Measurements from ENCODE around the gene MBOAT1. TPM values are rescaled to one million over a fixed set of nuclear protein-coding genes. Genes with fewer than 3 reads are reported as not detected.

Gene MBOAT1
- total RNA-seq, 1 experiment from 2014 or later = 9.9 TPM

- no peak for DNase-seq
- H2BK5ac ChIP-seq (ENCODE audit: insufficient read length, low read length) = no peak overlapping the region
- no peak overlapping the region for H2BK20ac ChIP-seq (ENCODE audit: low read depth, low read length, poor library complexity, severe bottlenecking)
- no peaks in the 10 kb centered on the region for H4K20me1 ChIP-seq (ENCODE audit: control insufficient read depth, insufficient read depth, insufficient read length)
- no peak overlapping the region for H3K9ac ChIP-seq (ENCODE audit: extremely low read depth, insufficient read length, low read length)
- Mint-ChIP-seq H3K4me1 (peaks cover 4 to 9% of the 10 kb centered on the region in 2 experiments; a peak in 3 of 4 replicates), H3K9me3 (peaks cover 0 to 3% of the 10 kb centered on the region in 2 experiments; a peak in 1 of 5 replicates), H3K36me3 (ENCODE audit: insufficient read depth in 1 of 3, low read depth in 3 of 3) (no peaks in the 10 kb centered on the region), H3K27ac (no peak overlapping the region), H3K27me3 (ENCODE audit: low read depth) (no peaks in the 10 kb centered on the region), H3K4me3 (no peak overlapping the region)
- no peak overlapping the region for H2AK5ac ChIP-seq (ENCODE audit: insufficient read length, low read length)
- H2AFZ ChIP-seq (ENCODE audit: low read length) = no peak overlapping the region
- H4K8ac ChIP-seq (replicated peaks; ENCODE audit: insufficient read length, low read depth, low read length) = no peak overlapping the region
- no peak for TF ChIP-seq CTCF (conservative IDR thresholded peaks at IDR 0.05)
- H4K91ac ChIP-seq (ENCODE audit: insufficient read length, low read depth, low read length) = no peak overlapping the region
- no peak overlapping the region for H2BK12ac ChIP-seq (ENCODE audit: insufficient read length, low read depth, low read length)
- H3K23me2 ChIP-seq (ENCODE audit: insufficient read length, low read depth, low read length, poor library complexity, severe bottlenecking) = no peaks in the 10 kb centered on the region
- H3K23ac ChIP-seq (ENCODE audit: insufficient read length, low read depth, low read length) = no peak overlapping the region
- no CpG with 5 or more reads among the region's 2 CpGs for WGBS (ENCODE audit: extremely low coverage, insufficient read length, low lambda C conversion rate)
- H3K4me2 ChIP-seq (ENCODE audit: insufficient read depth, insufficient read length, low read length) = no peak overlapping the region
- H3T11ph ChIP-seq (ENCODE audit: low read length) = no peak overlapping the region
- no peak overlapping the region for H4K5ac ChIP-seq (ENCODE audit: insufficient read length, low read depth, low read length)
- H2BK15ac ChIP-seq (ENCODE audit: low read depth, low read length) = no peak overlapping the region
- H3K4ac ChIP-seq (ENCODE audit: low read depth, low read length) = no peak overlapping the region
- H3K27ac ChIP-seq (ENCODE audit: insufficient read length, low read depth, low read length) = no peak overlapping the region
- no peak overlapping the region for H3K18ac ChIP-seq (ENCODE audit: insufficient read length, low read depth, low read length)
- H3K56ac ChIP-seq (ENCODE audit: insufficient read length, low read depth, low read length) = no peak overlapping the region
- H3K79me1 ChIP-seq (ENCODE audit: insufficient read depth, low read depth, low read length, poor library complexity, severe bottlenecking) = no peaks in the 10 kb centered on the region
- no peak overlapping the region for H2BK120ac ChIP-seq (ENCODE audit: low read depth, low read length, poor library complexity, severe bottlenecking)
- H3K14ac ChIP-seq (ENCODE audit: insufficient read depth, low read length) = no peak overlapping the region
- no peaks in the 10 kb centered on the region for H3K27me3 ChIP-seq (ENCODE audit: insufficient read depth, low read length)
- no peaks in the 10 kb centered on the region for H3K4me1 ChIP-seq (ENCODE audit: insufficient read depth, low read length)
- no peaks in the 10 kb centered on the region for H3K79me2 ChIP-seq (ENCODE audit: insufficient read depth, low read length)
- H3K9me3 ChIP-seq (ENCODE audit: control insufficient read depth, low read depth, low read length) = no peaks in the 10 kb centered on the region
Observed at GRCh38 chr6:20227350-20227749, 15.1 kb upstream of the MBOAT1 start.
